HG02943 (cell line): ENCODE measurements around the gene FXYD5.

Source experiments
- ATAC-seq: cut with Tn5 transposase; IDR thresholded peaks from one replicate; pipeline ENCODE4 v1.9.1; 2021; ENCODE audit warnings: mild to moderate bottlenecking, low read depth, moderate library complexity; ENCODE audit not compliant: unreplicated experiment

FXYD5 gene

GRCh38 chr19:35153701-35154524 lies 622 bp upstream of the FXYD5 start:
- ATAC-seq, result no peak

- no peak for ATAC-seq
These were observed 906 bp downstream of the FXYD5 start for GRCh38 chr19:35155441-35155840.

- ATAC-seq, result no peak
These were observed 1.6 kb downstream of the FXYD5 start for GRCh38 chr19:35155981-35156672.

- ATAC-seq, result no peak
These were observed 2.1 kb downstream of the FXYD5 start for GRCh38 chr19:35156673-35157014.

GRCh38 chr19:35157431-35157830 lies 2.9 kb downstream of the FXYD5 start:
- no peak for ATAC-seq

- ATAC-seq, result no peak
These were observed 5.1 kb downstream of the FXYD5 start for GRCh38 chr19:35159606-35160005.

- no peak for ATAC-seq
These were observed 6.3 kb downstream of the FXYD5 start for GRCh38 chr19:35160629-35161433.

- ATAC-seq, result no peak
These were observed 6.9 kb downstream of the FXYD5 start for GRCh38 chr19:35161434-35161743.

GRCh38 chr19:35162471-35163326 lies 8.2 kb downstream of the FXYD5 start:
- no peak for ATAC-seq

GRCh38 chr19:35164418-35164817 lies 9.9 kb downstream of the FXYD5 start:
- ATAC-seq, result no peak

GRCh38 chr19:35165200-35166058 lies 10.9 kb downstream of the FXYD5 start:
- ATAC-seq, result no peak

- no peak for ATAC-seq
These were observed 11.8 kb downstream of the FXYD5 start for GRCh38 chr19:35166100-35167063.

- no peak for ATAC-seq
These were observed 12.9 kb downstream of the FXYD5 start for GRCh38 chr19:35167251-35168119.

- no peak for ATAC-seq
These were observed 13.7 kb downstream of the FXYD5 start for GRCh38 chr19:35168196-35168595.

GRCh38 chr19:35169221-35169995 lies 14.9 kb downstream of the FXYD5 start:
- no peak for ATAC-seq

GRCh38 chr19:35170359-35171061 lies 16.0 kb downstream of the FXYD5 start:
- ATAC-seq, result no peak
